ENCODE data around the gene PAF1. TPM values are rescaled to one million over a fixed set of nuclear protein-coding genes. Genes with fewer than 3 reads are reported as not detected.

Gene PAF1
- total and polyA plus RNA-seq, 2 of the 13 experiments (the other 11 are each of a cell fraction or from before 2014, with no cell fraction given): 30.2 to 31.1 TPM

DNA sequence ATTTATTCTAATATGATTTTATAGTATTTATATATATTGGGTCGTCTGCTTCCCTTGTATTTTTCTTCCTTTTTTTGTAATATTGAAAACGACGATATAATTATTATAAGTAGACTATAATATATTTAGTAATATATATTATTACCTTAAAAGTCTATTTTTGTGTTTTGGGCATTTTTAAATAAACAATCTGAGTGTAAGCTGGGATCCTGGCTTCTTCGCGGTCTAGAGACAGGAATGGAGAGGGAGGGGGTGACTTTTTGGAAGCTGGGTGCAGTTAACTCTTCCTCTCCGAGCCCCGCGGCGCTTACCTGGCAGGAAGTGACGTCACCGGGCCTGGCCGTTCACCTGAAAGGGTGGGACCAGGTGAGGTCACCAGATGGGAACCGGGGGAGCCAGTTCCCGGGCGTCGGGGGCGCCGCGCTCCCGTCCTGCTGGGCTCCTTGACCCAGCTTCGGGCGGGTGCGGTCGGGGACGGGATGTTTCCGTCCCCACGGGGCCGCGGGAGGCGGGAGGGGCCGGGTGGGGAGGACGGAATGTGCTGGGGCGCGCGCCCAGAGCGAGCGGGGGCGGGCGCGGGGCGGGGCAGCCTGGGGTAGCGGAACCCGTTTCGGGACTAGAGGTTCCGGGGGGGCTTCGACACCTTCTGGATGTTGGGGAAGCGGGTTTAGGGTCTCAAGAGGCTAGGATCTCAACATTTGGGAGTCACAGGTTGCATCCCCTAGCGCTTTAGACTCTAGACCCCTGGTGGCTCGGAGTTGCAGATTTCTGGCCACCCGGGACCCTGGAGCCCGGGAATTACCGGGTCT is 18.5 kb upstream of the PAF1 start (continued):
- TF ChIP-seq, protein P1, sequence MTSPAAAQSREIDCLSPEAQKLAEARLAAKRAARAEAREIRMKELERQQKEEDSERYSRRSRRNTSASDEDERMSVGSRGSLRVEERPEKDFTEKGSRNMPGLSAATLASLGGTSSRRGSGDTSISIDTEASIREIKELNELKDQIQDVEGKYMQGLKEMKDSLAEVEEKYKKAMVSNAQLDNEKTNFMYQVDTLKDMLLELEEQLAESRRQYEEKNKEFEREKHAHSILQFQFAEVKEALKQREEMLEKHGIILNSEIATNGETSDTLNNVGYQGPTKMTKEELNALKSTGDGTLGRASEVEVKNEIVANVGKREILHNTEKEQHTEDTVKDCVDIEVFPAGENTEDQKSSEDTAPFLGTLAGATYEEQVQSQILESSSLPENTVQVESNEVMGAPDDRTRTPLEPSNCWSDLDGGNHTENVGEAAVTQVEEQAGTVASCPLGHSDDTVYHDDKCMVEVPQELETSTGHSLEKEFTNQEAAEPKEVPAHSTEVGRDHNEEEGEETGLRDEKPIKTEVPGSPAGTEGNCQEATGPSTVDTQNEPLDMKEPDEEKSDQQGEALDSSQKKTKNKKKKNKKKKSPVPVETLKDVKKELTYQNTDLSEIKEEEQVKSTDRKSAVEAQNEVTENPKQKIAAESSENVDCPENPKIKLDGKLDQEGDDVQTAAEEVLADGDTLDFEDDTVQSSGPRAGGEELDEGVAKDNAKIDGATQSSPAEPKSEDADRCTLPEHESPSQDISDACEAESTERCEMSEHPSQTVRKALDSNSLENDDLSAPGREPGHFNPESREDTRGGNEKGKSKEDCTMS (CRISPR knock-in tag; conservative IDR thresholded peaks at IDR 0.05): no peak
- TF ChIP-seq, protein P2, sequence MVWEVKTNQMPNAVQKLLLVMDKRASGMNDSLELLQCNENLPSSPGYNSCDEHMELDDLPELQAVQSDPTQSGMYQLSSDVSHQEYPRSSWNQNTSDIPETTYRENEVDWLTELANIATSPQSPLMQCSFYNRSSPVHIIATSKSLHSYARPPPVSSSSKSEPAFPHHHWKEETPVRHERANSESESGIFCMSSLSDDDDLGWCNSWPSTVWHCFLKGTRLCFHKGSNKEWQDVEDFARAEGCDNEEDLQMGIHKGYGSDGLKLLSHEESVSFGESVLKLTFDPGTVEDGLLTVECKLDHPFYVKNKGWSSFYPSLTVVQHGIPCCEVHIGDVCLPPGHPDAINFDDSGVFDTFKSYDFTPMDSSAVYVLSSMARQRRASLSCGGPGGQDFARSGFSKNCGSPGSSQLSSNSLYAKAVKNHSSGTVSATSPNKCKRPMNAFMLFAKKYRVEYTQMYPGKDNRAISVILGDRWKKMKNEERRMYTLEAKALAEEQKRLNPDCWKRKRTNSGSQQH (CRISPR knock-in tag; IDR thresholded peaks at IDR 0.05; ENCODE audit: low read depth): no peak
- TF ChIP-seq ZBTB8A (CRISPR knock-in tag; IDR thresholded peaks at IDR 0.05; ENCODE audit: borderline replicate concordance, low read depth): no peak
- TF ChIP-seq TAF15 (IDR thresholded peaks at IDR 0.05; ENCODE audit: low read depth, low read length, poor library complexity, severe bottlenecking): no peak
- TF ChIP-seq ELF1 (CRISPR knock-in tag; IDR thresholded peaks at IDR 0.05): peak; percentile 23; the same call in 1 of the 2 replicates
- TF ChIP-seq NCOR1 (IDR thresholded peaks at IDR 0.05; ENCODE audit: borderline replicate concordance, low read length): no peak
- TF ChIP-seq JDP2 (CRISPR knock-in tag; IDR thresholded peaks at IDR 0.05; ENCODE audit: borderline replicate concordance): no peak
- TF ChIP-seq SP5 (CRISPR knock-in tag; IDR thresholded peaks at IDR 0.05; ENCODE audit: borderline replicate concordance, low read depth): peak; percentile 19
- no peak for TF ChIP-seq ATRX (CRISPR knock-in tag; IDR thresholded peaks at IDR 0.05; ENCODE audit: borderline replicate concordance)
- 0 out of 2 replicates have a peak, but pooled peaks have one; percentile 22 for TF ChIP-seq NR2C2 (CRISPR knock-in tag; IDR thresholded peaks at IDR 0.05; ENCODE audit: borderline replicate concordance)
- no peak for TF ChIP-seq EEA1 (CRISPR knock-in tag; IDR thresholded peaks at IDR 0.05; ENCODE audit: borderline replicate concordance)
- TF ChIP-seq PHF21A (CRISPR knock-in tag; IDR thresholded peaks at IDR 0.05): peak; percentile 61; the same call in 1 of the 2 replicates
- TF ChIP-seq KLF12 (CRISPR knock-in tag; IDR thresholded peaks at IDR 0.05; ENCODE audit: borderline replicate concordance): no peak; the same call in 1 of the 2 replicates
- TF ChIP-seq SPEN (CRISPR knock-in tag; IDR thresholded peaks at IDR 0.05; ENCODE audit: low read depth): 0 out of 2 replicates have a peak, but pooled peaks have one; percentile 37
- TF ChIP-seq IRX3 (CRISPR knock-in tag; IDR thresholded peaks at IDR 0.05; ENCODE audit: borderline replicate concordance, low read depth): no peak
- TF ChIP-seq PCBP2 (optimal IDR thresholded peaks at IDR 0.05; ENCODE audit: low read depth, low read length, poor library complexity, severe bottlenecking): no peak
- TF ChIP-seq, protein P3, sequence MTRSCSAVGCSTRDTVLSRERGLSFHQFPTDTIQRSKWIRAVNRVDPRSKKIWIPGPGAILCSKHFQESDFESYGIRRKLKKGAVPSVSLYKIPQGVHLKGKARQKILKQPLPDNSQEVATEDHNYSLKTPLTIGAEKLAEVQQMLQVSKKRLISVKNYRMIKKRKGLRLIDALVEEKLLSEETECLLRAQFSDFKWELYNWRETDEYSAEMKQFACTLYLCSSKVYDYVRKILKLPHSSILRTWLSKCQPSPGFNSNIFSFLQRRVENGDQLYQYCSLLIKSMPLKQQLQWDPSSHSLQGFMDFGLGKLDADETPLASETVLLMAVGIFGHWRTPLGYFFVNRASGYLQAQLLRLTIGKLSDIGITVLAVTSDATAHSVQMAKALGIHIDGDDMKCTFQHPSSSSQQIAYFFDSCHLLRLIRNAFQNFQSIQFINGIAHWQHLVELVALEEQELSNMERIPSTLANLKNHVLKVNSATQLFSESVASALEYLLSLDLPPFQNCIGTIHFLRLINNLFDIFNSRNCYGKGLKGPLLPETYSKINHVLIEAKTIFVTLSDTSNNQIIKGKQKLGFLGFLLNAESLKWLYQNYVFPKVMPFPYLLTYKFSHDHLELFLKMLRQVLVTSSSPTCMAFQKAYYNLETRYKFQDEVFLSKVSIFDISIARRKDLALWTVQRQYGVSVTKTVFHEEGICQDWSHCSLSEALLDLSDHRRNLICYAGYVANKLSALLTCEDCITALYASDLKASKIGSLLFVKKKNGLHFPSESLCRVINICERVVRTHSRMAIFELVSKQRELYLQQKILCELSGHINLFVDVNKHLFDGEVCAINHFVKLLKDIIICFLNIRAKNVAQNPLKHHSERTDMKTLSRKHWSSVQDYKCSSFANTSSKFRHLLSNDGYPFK (CRISPR knock-in tag; IDR thresholded peaks at IDR 0.05; ENCODE audit: borderline replicate concordance): no peak
- TF ChIP-seq ZNF839 (CRISPR knock-in tag; IDR thresholded peaks at IDR 0.05; ENCODE audit: borderline replicate concordance): no peak
- TF ChIP-seq, protein P4, sequence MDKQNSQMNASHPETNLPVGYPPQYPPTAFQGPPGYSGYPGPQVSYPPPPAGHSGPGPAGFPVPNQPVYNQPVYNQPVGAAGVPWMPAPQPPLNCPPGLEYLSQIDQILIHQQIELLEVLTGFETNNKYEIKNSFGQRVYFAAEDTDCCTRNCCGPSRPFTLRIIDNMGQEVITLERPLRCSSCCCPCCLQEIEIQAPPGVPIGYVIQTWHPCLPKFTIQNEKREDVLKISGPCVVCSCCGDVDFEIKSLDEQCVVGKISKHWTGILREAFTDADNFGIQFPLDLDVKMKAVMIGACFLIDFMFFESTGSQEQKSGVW (CRISPR knock-in tag; IDR thresholded peaks at IDR 0.05; ENCODE audit: borderline replicate concordance): no peak
- TF ChIP-seq, protein P5, sequence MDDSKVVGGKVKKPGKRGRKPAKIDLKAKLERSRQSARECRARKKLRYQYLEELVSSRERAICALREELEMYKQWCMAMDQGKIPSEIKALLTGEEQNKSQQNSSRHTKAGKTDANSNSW (CRISPR knock-in tag; IDR thresholded peaks at IDR 0.05; ENCODE audit: borderline replicate concordance): 0 out of 2 replicates have a peak, but pooled peaks have one; percentile 53

Measured in HepG2 (cell line).